ENCODE data around the gene ICAM3. TPM values are rescaled to one million over a fixed set of nuclear protein-coding genes. Genes with fewer than 3 reads are reported as not detected.

The ICAM3 gene
- total and polyA plus RNA-seq, 2 of the 4 experiments (the other 2 are of a cell fraction), result 6.6 to 11.7 TPM

DNA sequence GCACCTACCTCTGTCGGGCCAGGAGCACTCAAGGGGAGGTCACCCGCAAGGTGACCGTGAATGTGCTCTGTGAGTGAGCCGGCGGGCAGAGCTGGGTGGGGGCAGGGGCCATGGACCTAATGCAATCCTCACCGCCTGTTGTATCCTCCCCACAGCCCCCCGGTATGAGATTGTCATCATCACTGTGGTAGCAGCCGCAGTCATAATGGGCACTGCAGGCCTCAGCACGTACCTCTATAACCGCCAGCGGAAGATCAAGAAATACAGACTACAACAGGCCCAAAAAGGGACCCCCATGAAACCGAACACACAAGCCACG, 54.5 kb downstream of the ICAM3 start:
- no peak for ATAC-seq (ENCODE audit: low read depth)
- no peaks in the 10 kb centered on the region for H3K79me1 ChIP-seq (ENCODE audit: low read depth in 1 of 2, low read length in 2 of 2)
- TF ChIP-seq BHLHE40 (IDR thresholded peaks at IDR 0.05; ENCODE audit: low read depth, low read length) (no peak), RFX5 (IDR thresholded peaks at IDR 0.05; ENCODE audit: low read depth, low read length) (no peak), SMC3 (IDR thresholded peaks at IDR 0.05; ENCODE audit: low read depth, low read length) (no peak), USF2 (IDR thresholded peaks at IDR 0.05; ENCODE audit: low read depth, low read length) (no peak)
- no peaks in the 10 kb centered on the region; the same call in 1 of the 2 replicates for H3K27me3 ChIP-seq (ENCODE audit: control insufficient read depth, insufficient read depth, low read length)
- no peak overlapping the region for H3K9ac ChIP-seq (ENCODE audit: low read depth, low read length)
- H2AFZ ChIP-seq (replicated peaks; ENCODE audit: low read length, poor library complexity), result no peak overlapping the region
- H2BK20ac ChIP-seq (ENCODE audit: low read depth, low read length), result no peak overlapping the region
- H4K5ac ChIP-seq (ENCODE audit: low read depth, low read length), result no peak overlapping the region
- no peak overlapping the region for H3K18ac ChIP-seq (ENCODE audit: low read depth, low read length)
- no peaks in the 10 kb centered on the region for H3K9me3 ChIP-seq (ENCODE audit: control insufficient read depth, insufficient read depth, low read length)
- dilution Hi-C loops (cut with HindIII; ENCODE audit: low sequenced_read_pairs, unreplicated experiment) (no loop called here), in situ Hi-C loops (cut with MboI; ENCODE audit: low sequenced_read_pairs) (no loop called here), intact Hi-C loops (cut with micrococcal nuclease) (no loop called here)
- no peak overlapping the region for H2BK15ac ChIP-seq (ENCODE audit: low read depth, low read length)
- CTCF ChIA-PET, result interaction anchor here (2.1 kb wide), 1 partner anchor 104 kb away, joined by 5 read pairs; no protein-coding TSS in a partner anchor
- peaks cover 2% of the 10 kb centered on the region; the same call in 1 of the 2 replicates for H3K36me3 ChIP-seq (ENCODE audit: control insufficient read depth, insufficient read depth, low read length)
- H4K8ac ChIP-seq (ENCODE audit: low read depth in 2 of 2, low read length in 2 of 2), result no peak overlapping the region
- no peaks in the 10 kb centered on the region for H4K20me1 ChIP-seq (ENCODE audit: insufficient read depth, low read length)
- no peak overlapping the region for H3K4me2 ChIP-seq (ENCODE audit: low read depth, low read length)
- no TSS peak for BruUV-seq (replicated peaks)
- no peak overlapping the region for H3K4ac ChIP-seq (ENCODE audit: low read depth, low read length)
- POLR2A ChIA-PET (ENCODE audit: unreplicated experiment), result no interaction called here
- peaks cover 14% of the 10 kb centered on the region for H3K4me1 ChIP-seq (ENCODE audit: control insufficient read depth, insufficient read depth, low read length)
- no peak overlapping the region for H3K14ac ChIP-seq (replicated peaks; ENCODE audit: low read depth, low read length)
- no peak overlapping the region for H3K23ac ChIP-seq (ENCODE audit: low read depth, low read length)
- no peak overlapping the region for H3K4me3 ChIP-seq (ENCODE audit: insufficient read depth, low read depth, low read length)
- no peak overlapping the region for H3K56ac ChIP-seq (ENCODE audit: extremely low read depth, insufficient read depth, low read length)
- no peak overlapping the region for H3K27ac ChIP-seq (ENCODE audit: insufficient read depth, low read length)
- H3K9me1 ChIP-seq (ENCODE audit: insufficient read depth, low read length), result peaks cover 12% of the 10 kb centered on the region
- H2AK5ac ChIP-seq (ENCODE audit: low read depth, low read length), result no peak overlapping the region
- peak overlapping the region; percentile 71 for H2AK9ac ChIP-seq (replicated peaks; ENCODE audit: low read depth, low read length, poor library complexity)
- 100% methylated on average over 2 of the region's 13 CpGs; no CpG with 5 or more reads in 1 of the 2 experiments for WGBS, 2 experiments (ENCODE audit: extremely low coverage in 2 of 2, insufficient read length in 1 of 2)
- H2BK5ac ChIP-seq (ENCODE audit: low read depth, low read length, poor library complexity, severe bottlenecking), result no peak overlapping the region
- no peak overlapping the region for H2BK120ac ChIP-seq (ENCODE audit: low read depth, low read length)
- H4K91ac ChIP-seq (ENCODE audit: insufficient read depth, low read depth, low read length), result no peak overlapping the region
- no peak for DNase-seq
